Panc1 (cell line): Measurements from ENCODE around the gene NSL1. TPM values are rescaled to one million over a fixed set of nuclear protein-coding genes. Genes with fewer than 3 reads are reported as not detected.

Source experiments
- ATAC-seq: fragments of 200-7000 bp; cut with Tn5 transposase; 2 replicates; pipeline ENCODE4 v1.9.1; 2020; ENCODE audit warnings: mild to moderate bottlenecking, moderate library complexity
- Bru-seq: library from RNA; stranded (reverse); fragments of 400-500 nt; gene quantifications from one replicate; lab custom pipeline; 2021; lab: Mats Ljungman, UMichigan
- BruChase-seq, 2 experiments: library from RNA; stranded (reverse); fragments of 400-500 nt; gene quantifications; one replicate each; lab custom pipeline; 2021; lab: Mats Ljungman, UMichigan
- BruUV-seq: library from RNA; stranded (reverse); fragments of 400-500 nt; replicated peaks from 2 replicates; lab custom pipeline; 2021; lab: Mats Ljungman, UMichigan
- CTCF ChIA-PET: fragments of 300-600 bp; sonication (Branson Sonifier 250); formaldehyde crosslinking; loops from one replicate; lab custom pipeline; 2022; ENCODE audit warnings: antibody characterized with exemption; lab: Charles Lee
- POLR2A ChIA-PET: fragments of 300-600 bp; sonication (Branson Sonifier 250); formaldehyde crosslinking; loops from one replicate; lab custom pipeline; 2022; ENCODE audit warnings: antibody characterized with exemption; lab: Charles Lee
- DNase-seq: peaks from one replicate; pipeline ENCODE4 v3.0.0-alpha.2; 2010; ENCODE audit warnings: low read depth, low spot score
- H3K27ac ChIP-seq: 2 replicates; pipeline ENCODE4 v1.5.1; 2011; ENCODE audit warnings: mild to moderate bottlenecking, low read length, inconsistent platforms
- H3K27me3 ChIP-seq: fragments of 200-500 bp; sonication (Bioruptor generic); 2 replicates; pipeline ENCODE4 v1.6.0; 2014; ENCODE audit warnings: low read length, inconsistent platforms; ENCODE audit not compliant: control insufficient read depth, insufficient read depth
- H3K36me3 ChIP-seq: fragments of 200-500 bp; sonication (Bioruptor generic); 2 replicates; pipeline ENCODE4 v1.5.1; 2014; ENCODE audit warnings: inconsistent platforms, mild to moderate bottlenecking, low read length, moderate library complexity; ENCODE audit not compliant: control insufficient read depth, insufficient read depth
- H3K4me1 ChIP-seq: 2 replicates; pipeline ENCODE4 v1.5.1; 2011; ENCODE audit warnings: inconsistent platforms, mild to moderate bottlenecking, low read length, moderate library complexity; ENCODE audit not compliant: control insufficient read depth, insufficient read depth
- H3K4me3 ChIP-seq, 2 experiments: 2 replicates each; pipeline ENCODE4 v1.5.1; 2011 to 2012; ENCODE audit warnings: low read depth in 2 of 2, low read length in 2 of 2, mild to moderate bottlenecking in 2 of 2, inconsistent platforms in 1 of 2, moderate library complexity in 1 of 2
- H3K9me3 ChIP-seq: fragments of 200-500 bp; sonication (Bioruptor generic); 2 replicates; pipeline ENCODE4 v1.5.1; 2014; ENCODE audit warnings: low read depth, mild to moderate bottlenecking, inconsistent platforms, low read length, moderate library complexity; ENCODE audit not compliant: control insufficient read depth, insufficient read depth
- POLR2AphosphoS5 ChIP-seq: IDR thresholded peaks from 2 replicates; pipeline ENCODE4 v1.6.1; 2012; ENCODE audit warnings: mild to moderate bottlenecking, low read depth, low read length, moderate library complexity
- SIN3A ChIP-seq: IDR thresholded peaks from 2 replicates; pipeline ENCODE4 v1.6.1; 2012; ENCODE audit warnings: low read depth, mild to moderate bottlenecking, low read length, moderate library complexity, borderline replicate concordance; ENCODE audit not compliant: insufficient read depth
- TCF7L2 ChIP-seq: IDR thresholded peaks from 2 replicates; pipeline ENCODE4 v1.6.1; 2011; ENCODE audit warnings: mild to moderate bottlenecking, low read depth, low read length, inconsistent platforms
- in situ Hi-C: cut with HindIII; loops from 2 replicates; pipeline ENCODE4 v1.10.0; 2016; ENCODE audit warnings: low sequenced_read_pairs, low pct_unique_long_range_greater_than_20kb
- intact Hi-C: fragments of 100-400 bp; cut with micrococcal nuclease; formaldehyde crosslinking; loops from one replicate; pipeline ENCODE4 v1.10.0; 2022; ENCODE audit not compliant: unreplicated experiment
- long read RNA-seq: library from polyadenylated mRNA; unstranded; transcript quantifications from one replicate; pipeline ENCODE4 v2.0.0, GENCODE V29; 2021; ENCODE audit not compliant: unreplicated experiment
- polyA plus RNA-seq: library from polyadenylated mRNA; unstranded; fragments of >200 nt; gene quantifications from one replicate; pipeline ENCODE4 v1.2.1, GENCODE V29; 2012; ENCODE audit warnings: missing spikeins; ENCODE audit not compliant: insufficient read length
- total RNA-seq: library from RNA; stranded (reverse); gene quantifications from one replicate; pipeline ENCODE4 v1.2.1, GENCODE V29; 2021; ENCODE audit not compliant: unreplicated experiment
- TF ChIP-seq, protein P1 (sequence below): fragments of 450-650 bp; IDR thresholded peaks from 2 replicates; pipeline ENCODE4 v1.5.1; 2017; ENCODE audit warnings: mild to moderate bottlenecking
- TF ChIP-seq, protein P2 (sequence below), 2 experiments: IDR thresholded peaks; 2 replicates each; pipeline ENCODE4 v1.6.1; 2011 to 2012; ENCODE audit warnings: low read depth in 2 of 2, control low read depth in 1 of 2, low read length in 1 of 2, mild to moderate bottlenecking in 1 of 2, moderate library complexity in 1 of 2; ENCODE audit not compliant: insufficient read depth in 1 of 2

Gene NSL1, protein sequence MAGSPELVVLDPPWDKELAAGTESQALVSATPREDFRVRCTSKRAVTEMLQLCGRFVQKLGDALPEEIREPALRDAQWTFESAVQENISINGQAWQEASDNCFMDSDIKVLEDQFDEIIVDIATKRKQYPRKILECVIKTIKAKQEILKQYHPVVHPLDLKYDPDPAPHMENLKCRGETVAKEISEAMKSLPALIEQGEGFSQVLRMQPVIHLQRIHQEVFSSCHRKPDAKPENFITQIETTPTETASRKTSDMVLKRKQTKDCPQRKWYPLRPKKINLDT
- 21.8 TPM for total RNA-seq
- 13.2 TPM for polyA plus RNA-seq
- Bru-seq, nascent RNA, result percentile 70 among the genes with signal in this experiment
- percentile 79 among the genes with signal in this experiment for BruChase-seq, experiment 1, labeled RNA remaining after a 2-hour chase
- percentile 79 among the genes with signal in this experiment for BruChase-seq, experiment 2, labeled RNA remaining after a 6-hour chase
- long read RNA-seq, transcript NSL1-202 (6 exons, 2,317 nt), result major isoform, 16 of 23 reads
- long read RNA-seq, partial matches to known transcripts, result 2 of 23 reads
- long read RNA-seq, other reads (novel, unspliced or antisense), result 4 of 23 reads

DNA sequence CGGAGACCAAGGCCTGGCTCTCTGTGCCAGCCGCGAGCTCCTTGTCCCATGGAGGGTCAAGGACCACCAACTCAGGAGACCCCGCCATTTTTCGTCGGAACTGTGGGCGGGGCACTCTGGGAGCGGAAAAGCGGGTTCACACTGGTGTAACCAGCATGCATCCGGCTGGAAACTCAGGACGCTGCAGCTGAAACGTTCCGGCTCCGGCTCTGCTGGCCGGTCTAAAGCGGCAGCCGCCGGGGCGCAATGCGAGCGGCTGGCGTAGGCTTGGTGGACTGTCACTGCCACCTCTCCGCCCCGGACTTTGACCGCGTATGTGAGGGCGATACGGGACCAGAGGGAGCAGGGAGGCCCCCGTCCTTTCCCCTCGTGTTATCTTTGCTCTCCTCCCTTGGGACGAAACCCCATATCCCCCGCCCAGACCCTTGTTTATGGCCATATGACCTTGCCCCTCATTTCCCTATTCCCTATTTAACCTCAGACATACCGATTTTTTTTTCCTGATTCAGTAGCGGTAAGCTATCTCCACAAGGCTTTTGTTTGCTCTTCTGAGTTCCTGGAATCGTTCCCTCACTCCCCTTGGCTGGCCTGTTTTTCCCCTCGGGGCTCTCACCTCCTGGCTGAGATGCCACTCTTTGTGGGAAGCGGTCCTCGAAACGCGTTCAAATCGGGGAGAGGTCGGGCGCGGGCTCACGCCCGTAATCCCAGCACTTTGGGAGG is at the start of gene NSL1, which contains the start of gene TATDN3:
TSS of gene NSL1 (minus strand) at position 102 of the 720 bp plus-strand sequence. CDS start at position 88, 14 bp downstream.
TSS of gene TATDN3 (plus strand) at position 219 of the 720 bp plus-strand sequence. CDS start at position 247, 28 bp downstream.
- peaks cover 2% of the 10 kb centered on the region for H3K36me3 ChIP-seq
- DNase-seq (peak; percentile 73), ATAC-seq (peak; percentile 97)
- no peaks in the 10 kb centered on the region for H3K27me3 ChIP-seq
- H3K4me3 ChIP-seq, result peak within 1 kb of the TSS; percentile 94 to 98
- peaks cover 8% of the 10 kb centered on the region; the same call in 1 of the 2 replicates for H3K4me1 ChIP-seq
- peak within 1 kb of the TSS; percentile 81 for H3K27ac ChIP-seq
- ChIA-PET CTCF (interaction anchor here (0.7 kb wide), 1 partner anchor 363 kb away, joined by 7 read pairs; no protein-coding TSS in a partner anchor), POLR2A (interaction anchor here (0.6 kb wide), 1 partner anchor 174 kb away, joined by 4 read pairs; no protein-coding TSS in a partner anchor)
- no peaks in the 10 kb centered on the region for H3K9me3 ChIP-seq
- BruUV-seq, result TSS peak; percentile 83
- intact Hi-C loops, result no loop called here
- TF ChIP-seq TCF7L2 (peak; percentile 46; the same call in 1 of the 2 replicates), POLR2AphosphoS5 (peak; percentile 95), SIN3A (peak; percentile 92; the same call in 1 of the 2 replicates)
- TF ChIP-seq, protein P1, sequence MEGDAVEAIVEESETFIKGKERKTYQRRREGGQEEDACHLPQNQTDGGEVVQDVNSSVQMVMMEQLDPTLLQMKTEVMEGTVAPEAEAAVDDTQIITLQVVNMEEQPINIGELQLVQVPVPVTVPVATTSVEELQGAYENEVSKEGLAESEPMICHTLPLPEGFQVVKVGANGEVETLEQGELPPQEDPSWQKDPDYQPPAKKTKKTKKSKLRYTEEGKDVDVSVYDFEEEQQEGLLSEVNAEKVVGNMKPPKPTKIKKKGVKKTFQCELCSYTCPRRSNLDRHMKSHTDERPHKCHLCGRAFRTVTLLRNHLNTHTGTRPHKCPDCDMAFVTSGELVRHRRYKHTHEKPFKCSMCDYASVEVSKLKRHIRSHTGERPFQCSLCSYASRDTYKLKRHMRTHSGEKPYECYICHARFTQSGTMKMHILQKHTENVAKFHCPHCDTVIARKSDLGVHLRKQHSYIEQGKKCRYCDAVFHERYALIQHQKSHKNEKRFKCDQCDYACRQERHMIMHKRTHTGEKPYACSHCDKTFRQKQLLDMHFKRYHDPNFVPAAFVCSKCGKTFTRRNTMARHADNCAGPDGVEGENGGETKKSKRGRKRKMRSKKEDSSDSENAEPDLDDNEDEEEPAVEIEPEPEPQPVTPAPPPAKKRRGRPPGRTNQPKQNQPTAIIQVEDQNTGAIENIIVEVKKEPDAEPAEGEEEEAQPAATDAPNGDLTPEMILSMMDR, result no peak
- TF ChIP-seq, protein P2, sequence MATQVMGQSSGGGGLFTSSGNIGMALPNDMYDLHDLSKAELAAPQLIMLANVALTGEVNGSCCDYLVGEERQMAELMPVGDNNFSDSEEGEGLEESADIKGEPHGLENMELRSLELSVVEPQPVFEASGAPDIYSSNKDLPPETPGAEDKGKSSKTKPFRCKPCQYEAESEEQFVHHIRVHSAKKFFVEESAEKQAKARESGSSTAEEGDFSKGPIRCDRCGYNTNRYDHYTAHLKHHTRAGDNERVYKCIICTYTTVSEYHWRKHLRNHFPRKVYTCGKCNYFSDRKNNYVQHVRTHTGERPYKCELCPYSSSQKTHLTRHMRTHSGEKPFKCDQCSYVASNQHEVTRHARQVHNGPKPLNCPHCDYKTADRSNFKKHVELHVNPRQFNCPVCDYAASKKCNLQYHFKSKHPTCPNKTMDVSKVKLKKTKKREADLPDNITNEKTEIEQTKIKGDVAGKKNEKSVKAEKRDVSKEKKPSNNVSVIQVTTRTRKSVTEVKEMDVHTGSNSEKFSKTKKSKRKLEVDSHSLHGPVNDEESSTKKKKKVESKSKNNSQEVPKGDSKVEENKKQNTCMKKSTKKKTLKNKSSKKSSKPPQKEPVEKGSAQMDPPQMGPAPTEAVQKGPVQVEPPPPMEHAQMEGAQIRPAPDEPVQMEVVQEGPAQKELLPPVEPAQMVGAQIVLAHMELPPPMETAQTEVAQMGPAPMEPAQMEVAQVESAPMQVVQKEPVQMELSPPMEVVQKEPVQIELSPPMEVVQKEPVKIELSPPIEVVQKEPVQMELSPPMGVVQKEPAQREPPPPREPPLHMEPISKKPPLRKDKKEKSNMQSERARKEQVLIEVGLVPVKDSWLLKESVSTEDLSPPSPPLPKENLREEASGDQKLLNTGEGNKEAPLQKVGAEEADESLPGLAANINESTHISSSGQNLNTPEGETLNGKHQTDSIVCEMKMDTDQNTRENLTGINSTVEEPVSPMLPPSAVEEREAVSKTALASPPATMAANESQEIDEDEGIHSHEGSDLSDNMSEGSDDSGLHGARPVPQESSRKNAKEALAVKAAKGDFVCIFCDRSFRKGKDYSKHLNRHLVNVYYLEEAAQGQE (IDR thresholded peaks at IDR 0.05; ENCODE audit: insufficient read depth in 1 of 2, low read depth in 2 of 2, low read length in 1 of 2), result peak in 1 of 2 experiments; percentile 64; a peak in 1 of 4 replicates
- in situ Hi-C loops, result no loop called here

DNA sequence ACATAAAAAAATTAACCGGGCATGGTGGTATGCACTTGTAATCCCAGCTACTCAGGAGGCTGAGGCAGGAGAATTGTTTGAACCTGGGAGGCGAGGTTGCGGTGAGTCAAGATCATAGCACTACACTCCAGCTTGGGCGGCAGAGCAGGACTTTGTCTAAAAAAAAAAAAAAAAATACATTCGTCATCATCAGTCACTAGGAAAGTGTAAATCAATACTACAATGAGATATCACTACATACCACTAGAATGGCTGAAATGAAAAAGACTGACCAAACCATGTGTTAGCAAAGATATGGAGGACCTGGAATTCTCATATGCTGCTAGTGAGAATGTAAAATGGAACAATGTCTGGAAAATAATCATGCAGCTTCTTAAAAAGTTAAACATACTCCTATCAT is 46.6 kb upstream of the NSL1 start:
- in situ Hi-C loops, result no loop called here
- ATAC-seq, result no peak

More for the DNA sequence above, 46.6 kb upstream of the NSL1 start:
- H3K4me1 ChIP-seq, result no peaks in the 10 kb centered on the region
- no peaks in the 10 kb centered on the region for H3K36me3 ChIP-seq
- intact Hi-C loops, result no loop called here
- H3K9me3 ChIP-seq, result no peaks in the 10 kb centered on the region
- no peak for DNase-seq
- ChIA-PET POLR2A (no interaction called here), CTCF (no interaction called here)
- H3K27me3 ChIP-seq, result no peaks in the 10 kb centered on the region
- no TSS peak for BruUV-seq
- no peak overlapping the region for H3K4me3 ChIP-seq
- no peak for TF ChIP-seq SIN3A
- no peak for TF ChIP-seq POLR2AphosphoS5
- no peak for TF ChIP-seq TCF7L2
- TF ChIP-seq, protein P1, result no peak
- TF ChIP-seq, protein P2 (IDR thresholded peaks at IDR 0.05; ENCODE audit: insufficient read depth in 1 of 2, low read depth in 2 of 2, low read length in 1 of 2), result no peak
- H3K27ac ChIP-seq, result no peak overlapping the region
